EL (cell line): ENCODE results near the gene BICD1.
"Not testable (repeated sequence)": the region's sequence is repeated elsewhere in the genome, so short reads cannot be mapped to it uniquely, and the experiment has no call there.

Source experiments
- DNase-seq: peaks from one replicate; pipeline ENCODE4 v3.0.0-alpha.2; 2016

Gene BICD1

DNA sequence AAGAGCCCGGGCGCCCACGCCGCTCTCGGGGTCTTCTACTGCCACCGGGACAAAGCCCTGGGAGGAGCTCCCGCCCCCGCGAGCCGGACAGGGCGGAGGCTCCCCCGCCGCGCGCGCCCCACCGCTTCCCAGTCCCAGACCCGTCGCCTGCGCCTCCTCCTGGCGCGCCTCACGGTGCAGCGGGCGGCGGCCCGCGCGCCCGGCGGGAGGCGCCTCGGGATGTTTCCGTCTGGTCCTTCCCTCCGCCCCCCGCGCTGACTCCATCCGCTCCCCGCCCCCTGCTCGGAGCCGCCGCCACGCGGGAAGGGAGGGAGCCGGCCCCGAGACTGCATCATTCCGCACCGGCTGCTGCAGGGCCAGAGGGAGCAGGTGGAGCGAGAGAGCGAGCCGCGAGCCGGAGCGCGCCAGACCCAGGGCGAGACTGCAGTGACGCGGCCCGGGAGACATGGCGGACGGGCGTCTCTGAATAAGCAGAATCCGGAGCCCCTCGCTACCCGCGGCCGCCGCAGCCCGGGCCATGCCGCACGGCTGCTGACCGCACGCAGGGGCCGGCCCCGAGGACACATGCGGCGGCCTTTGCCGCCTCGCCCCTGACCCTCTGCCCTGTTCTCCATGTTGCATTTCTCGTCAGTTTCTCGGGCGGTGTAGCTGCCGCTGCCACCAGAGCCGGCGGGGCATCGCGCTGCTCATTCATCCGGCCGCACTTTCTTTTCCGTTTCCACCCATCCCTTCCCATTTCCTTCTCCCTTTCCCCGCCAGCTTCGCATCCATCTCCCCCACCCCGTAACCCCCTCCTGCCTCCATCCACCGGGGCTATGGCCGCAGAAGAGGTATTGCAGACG lies at the start of gene BICD1:
BICD1 (plus strand) TSS at position 331 of the 842 bp plus-strand sequence; CDS start at position 816, 485 bp downstream.
- peak; percentile 91 for DNase-seq

DNA sequence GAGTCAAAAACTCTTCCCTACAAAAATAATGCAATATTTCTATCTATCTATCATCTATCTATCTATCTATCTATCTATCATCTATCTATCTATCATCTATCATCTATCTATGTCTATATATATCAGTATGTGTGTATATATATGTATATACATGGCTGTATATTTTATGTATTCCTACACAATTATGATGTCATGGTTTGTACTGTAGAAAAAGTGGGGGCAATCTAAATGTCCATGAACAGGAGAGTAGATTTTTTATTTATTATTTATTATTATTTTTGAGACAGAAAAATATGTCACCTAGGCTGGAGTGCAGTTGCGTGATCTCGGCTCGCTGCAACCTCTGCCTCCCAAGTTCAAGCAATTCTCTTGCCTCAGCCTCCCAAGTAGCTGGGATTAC lies 45.6 kb upstream of the BICD1 start:
- no peak for DNase-seq

DNA sequence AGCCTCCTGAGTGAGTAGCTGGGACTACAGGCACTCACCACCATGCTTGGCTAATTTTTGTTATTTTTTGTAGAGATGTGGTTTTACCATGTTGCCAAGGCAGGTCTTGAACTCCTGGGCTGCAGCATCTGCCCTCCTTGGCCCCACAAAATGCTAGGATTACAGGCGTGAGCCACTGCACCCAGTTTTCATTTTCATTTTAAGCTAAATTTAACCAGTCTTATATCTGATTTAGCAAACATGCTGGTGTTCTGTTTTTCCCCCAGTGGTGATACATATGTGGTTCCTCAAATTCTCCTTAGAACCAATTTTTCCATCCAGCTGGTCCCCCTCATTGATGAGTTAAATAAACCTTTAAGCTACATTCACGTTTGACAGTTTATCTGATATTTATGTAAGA lies 43.8 kb upstream of the BICD1 start:
- no peak for DNase-seq

DNA sequence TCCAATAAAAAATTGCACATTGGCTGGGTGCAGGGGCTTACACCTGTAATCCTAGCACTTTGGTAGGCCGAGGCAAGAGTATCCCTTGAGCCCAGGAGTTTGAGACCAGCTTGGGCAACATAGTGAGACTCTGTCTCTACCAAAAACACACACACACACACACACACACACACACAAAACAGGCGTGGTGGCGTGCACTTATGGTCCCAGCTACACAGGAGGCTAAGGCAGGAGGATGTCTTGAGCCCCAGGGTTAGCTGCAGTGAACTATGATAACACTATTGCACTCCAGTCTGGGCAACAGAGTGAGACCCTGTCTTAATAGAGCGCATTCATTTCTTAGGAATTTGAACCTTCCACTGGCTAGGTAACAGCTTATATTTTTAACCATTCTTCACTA lies 42.9 kb upstream of the BICD1 start:
- DNase-seq: no peak

DNA sequence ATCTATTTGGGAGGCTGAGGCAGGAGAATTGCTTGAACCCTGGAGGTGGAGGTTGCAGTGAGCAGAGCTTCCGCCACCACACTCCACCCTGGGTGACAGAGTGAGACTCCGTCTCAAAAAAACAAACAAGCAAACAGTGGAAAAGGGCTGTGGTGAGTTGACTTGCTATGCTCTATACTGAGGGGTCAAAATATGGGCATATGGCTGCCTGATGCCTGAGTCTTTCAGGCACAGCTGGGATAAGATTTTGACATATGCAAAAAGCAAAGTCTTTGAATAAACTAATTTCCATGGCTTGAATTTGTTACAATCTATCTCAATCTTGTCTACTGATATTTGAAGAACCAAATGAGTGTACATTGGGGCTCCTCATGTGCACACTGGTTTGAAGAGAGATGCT lies 40.4 kb upstream of the BICD1 start:
- DNase-seq: no peak

DNA sequence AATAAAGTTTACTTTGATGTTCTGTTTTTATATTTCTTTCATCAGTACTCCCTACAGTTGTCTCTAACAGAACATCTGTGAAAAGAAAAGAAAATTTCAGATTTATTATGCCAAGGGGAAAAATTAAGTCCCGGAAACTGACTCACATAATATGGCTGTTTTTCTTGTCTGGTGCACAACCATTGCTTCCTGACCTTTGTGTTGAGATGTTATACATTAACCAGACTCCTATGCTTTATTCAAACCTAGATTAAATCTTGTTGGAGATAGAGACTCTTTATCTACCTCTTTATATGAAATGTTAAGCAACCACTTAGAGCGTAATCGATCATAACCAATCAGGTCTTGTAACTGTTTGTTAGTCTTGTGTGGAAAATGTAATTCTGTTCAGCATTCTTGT lies 37.6 kb upstream of the BICD1 start:
- DNase-seq: no peak

DNA sequence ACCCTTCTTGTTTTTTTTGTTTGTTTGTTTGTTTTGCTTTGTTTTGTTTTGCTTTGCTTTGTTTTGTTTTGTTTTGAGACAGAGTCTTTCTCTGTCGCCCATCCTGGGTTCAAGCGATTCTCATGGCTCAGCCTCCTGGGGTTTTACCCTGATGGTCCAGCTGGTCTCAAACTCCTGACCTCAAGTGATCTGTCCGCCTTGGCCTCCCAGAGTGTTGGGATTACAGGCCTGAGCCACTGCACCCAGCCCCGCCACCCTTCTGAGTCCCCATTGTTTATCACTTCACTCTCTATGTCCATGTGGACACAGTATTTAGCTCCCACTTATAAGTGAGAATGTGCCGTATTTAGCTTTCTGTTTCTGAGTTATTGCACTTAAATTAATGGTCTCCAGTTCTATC lies 36.9 kb upstream of the BICD1 start:
- no peak for DNase-seq

DNA sequence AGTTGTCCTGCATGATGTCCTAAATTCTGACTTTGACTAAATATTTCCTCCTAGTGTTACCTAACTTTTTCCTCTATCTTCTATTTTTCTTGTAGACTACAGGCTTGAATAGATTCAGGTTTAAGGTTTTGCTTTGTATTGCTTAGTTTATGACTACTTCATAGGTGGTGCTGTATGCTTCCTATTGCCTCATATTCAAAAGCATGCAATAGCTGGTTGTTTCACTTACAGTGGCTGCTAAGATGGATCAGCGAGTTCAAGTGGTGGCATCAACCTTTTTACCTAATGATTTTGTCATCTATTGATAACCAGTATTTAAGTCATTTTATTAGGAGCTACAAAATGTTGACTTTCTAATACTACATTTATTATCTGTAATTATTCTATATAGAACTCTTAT lies 36.3 kb upstream of the BICD1 start:
- no peak for DNase-seq

DNA sequence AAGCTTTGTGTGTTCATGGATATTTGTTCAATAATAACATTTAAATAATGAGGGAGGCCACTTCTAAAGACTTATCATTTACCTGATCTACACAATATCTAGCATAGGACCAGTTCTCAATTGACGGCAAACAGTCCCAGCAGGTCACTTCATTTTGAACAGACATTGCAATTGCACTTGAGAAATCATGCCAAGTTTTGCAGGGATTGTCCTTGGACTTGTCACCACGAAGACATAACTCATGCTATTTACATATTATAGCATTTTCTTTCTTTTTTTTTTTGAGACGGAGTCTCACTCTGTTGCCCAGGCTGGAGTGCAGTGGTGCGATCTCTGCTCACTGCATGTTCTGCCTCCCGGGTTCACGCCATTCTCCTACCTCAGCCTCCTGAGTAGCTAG lies 34.5 kb upstream of the BICD1 start:
- DNase-seq: no peak

DNA sequence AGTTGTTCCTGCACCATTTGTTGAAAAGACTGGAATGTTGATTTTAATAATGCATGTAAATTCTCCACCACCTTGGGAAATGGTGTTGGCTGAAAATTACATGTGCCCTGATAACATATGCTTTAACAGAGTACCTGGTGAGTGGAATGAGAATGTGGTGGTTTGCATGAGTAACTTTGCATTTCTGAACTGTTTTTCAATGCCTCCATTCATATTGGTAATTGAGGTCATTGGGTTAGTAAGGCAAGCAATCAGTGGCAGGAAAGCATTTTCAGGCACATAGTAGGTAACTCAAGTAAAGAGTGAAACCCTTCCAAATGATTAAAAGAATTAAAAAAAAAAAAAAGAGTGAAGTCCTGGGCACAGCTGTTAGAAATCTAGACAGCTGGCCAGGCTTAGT lies 32.2 kb upstream of the BICD1 start:
- DNase-seq: no peak

DNA sequence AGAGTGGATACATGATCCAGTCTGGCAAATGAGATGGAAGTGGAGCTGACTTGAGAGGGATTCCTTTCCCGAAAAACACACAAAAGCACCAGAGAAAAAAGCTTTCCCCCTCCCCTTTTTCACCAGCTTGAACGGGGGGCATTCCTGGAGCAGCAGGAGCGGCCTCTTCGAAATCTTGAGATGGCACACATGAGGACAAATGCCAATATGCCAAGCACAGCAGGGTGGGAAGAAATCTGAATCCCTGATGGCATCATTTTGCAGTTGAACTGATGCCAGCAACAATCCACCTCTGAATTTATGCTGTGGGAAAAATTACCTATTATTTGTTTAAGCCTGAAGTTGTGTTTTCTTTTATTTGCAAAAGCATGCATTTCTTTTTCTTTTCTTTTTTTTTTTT lies 29.7 kb upstream of the BICD1 start:
- no peak for DNase-seq

DNA sequence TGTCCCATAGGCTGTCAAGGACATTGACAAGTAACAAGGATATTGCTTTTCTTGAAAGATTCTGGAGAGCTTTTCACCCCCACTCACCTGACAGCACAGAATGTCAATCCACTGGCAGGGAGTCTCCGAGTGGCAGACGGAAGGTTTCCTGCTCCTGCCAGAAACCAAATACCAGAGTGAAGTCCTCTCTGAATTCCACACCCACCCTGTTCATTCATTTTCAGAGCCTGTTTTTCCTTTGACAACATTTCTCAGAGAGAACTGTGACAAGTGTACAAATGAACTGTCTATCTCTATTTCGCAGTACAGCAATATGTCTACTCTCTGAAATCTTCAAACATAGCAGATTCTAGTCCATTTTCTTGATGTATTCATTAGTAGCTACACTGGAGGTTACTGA lies 26.2 kb upstream of the BICD1 start:
- no peak for DNase-seq

DNA sequence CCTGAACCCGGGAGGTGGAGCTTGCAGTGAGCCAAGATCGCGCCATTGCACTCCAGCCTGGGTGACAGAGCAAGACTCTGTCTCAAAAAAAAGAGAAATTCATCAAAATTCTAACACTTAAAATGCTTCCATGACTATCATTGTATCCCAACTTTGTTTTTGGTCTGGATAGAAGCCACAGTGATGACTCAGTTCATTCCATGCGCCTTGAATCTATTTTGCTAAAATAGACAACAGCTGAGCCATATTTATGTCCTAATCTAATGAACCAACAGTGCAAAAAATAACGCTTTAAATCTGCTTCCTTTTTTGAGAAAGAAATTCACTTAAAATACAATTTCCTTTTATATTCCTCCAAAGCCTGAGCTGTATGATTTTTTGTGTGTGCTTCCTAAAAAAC lies 23.2 kb upstream of the BICD1 start:
- peak; percentile 81 for DNase-seq

DNA sequence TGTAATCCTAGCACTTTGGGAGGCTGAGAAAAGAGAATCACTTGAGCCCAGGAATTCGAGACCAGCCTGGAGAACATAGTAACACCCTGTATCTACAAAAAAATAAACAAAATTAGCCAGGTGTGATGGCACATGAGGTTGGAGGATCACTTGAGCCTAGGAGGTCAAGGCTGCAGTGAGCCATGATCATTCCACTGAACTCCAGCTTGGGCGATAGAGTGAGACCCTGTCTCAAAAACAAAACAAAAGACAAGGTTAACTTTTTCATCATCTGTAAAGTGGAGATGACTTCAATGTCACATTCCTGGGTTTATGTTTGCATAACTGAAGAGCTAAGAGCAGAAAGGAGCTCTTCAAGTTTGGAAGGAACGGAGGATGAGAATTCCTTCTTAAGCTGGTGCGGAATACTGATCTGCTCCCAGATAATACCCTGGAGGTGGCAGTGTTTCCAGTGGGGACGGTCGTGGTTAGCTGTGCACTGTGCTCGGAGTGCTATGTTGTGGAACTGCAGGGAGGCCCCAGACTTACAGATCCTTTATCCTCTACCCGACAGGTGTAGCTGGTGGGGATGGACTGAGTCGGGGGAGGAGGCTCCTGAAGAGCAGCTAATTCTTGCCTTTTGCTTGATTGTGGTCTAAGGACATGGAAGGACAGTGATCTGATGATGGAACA lies 22.5 kb upstream of the BICD1 start:
- no peak for DNase-seq

DNA sequence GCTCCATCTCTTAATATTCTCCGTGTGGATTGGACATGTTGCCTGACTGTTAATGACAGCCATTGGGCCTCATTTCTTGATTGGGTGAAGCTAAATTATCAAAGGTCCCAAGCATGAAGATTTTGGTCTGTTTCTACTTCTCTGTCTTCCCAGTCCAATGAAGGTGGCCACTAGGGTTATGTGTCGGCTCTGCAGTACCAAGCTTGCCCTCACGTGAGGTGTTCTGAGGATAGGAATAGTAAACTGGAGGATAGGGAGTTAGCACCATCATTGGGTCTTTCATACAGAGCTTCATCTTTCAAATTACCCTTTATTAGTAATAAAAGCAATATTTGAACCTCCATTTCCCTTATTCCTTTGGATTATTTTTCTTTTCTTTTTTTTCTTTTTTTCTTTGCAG lies 21.9 kb upstream of the BICD1 start:
- DNase-seq: no peak

DNA sequence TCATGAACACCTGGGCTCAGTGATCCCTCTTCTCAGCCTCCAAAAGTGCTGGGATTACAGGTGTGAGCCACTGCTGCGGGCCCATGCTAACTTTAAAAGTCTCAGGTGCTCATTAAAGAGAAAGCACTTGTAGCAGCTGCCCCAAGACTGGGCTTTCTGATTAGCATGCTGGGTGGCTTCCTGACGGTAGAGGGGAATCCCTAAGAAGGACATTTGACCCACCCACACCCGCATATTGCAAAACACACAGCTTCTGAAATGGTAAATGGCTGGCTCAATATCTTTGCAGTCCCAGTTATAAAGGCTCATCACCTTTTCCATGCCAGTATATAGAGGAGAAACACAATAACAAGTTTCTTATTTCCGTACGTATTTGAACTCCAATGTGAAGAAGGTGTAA lies 19.3 kb upstream of the BICD1 start:
- DNase-seq: no peak

DNA sequence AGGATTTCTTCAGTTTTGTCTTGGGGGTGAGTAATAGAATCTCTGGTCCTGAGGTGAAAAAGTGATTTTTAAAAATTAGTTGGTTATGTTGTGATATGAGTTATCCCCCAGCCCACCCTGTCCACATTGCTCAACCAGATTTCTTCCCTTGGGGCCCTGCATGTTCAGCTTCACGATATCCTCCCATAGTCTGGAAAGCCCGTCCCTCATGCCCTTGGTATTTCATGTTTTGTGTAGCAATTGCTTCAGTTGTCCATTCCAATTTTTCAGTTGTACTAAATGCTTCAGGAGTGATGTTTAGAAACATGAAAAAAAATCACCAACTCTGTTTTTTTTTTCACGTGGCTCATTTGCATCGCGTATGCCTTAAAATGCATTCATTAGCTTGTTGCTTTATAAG lies 17.5 kb upstream of the BICD1 start:
- DNase-seq: no peak

DNA sequence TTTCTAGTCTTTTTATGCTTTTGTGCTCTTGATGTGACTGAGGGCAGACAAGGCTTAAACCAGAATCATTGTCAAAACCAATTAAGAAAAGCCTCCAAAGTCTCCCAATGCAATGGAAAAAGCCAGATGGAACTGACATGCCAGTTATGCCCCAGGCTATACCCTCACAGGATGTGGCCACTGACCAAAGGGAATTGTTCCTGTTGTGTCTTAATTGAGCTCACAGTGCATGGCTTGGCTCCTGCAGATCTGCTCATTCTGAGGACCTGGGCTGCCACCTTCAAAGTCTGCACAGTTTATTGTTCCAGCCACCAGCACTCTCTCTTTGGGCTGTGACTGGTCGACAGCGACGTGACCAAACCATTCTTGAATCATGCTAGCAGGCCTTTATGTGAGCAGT lies 17.1 kb upstream of the BICD1 start:
- peak; percentile 84 for DNase-seq

DNA sequence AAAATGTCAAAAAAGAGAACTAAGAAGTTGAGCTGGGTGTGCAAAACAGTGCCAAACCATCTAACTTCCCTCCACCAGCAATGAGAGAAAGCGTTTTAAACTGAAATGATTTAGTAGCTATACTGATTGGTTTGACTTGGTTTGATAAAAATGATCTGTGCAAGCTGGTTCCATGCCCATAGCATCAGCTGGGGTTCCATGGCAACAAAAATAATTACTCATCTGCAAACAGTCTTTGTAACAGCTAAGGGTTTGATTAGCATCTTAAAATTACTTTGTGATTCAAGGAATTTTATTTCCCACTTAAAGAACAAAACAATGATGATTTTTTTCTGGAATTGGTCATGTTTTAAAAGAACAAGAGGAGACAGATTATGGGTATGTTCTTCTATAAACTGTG lies 15.0 kb upstream of the BICD1 start:
- no peak for DNase-seq

DNA sequence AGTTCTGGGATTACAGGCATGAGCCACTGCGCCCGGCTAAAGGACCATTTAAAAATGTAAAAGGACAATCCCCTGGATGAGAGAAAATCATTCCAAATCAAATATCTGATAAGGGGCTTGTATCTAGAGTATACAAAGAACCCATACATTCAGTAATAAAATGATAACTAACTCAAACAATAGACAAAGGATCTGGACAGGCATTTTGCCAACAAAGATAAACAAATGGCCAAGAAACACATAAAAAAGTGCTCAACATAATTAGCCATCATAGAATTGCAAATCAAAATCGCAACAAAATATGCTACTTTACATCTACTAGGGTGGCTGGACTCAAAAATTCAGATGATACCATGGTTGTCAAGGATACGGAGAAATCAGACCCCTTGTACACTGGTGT lies 8.5 kb upstream of the BICD1 start:
- no peak for DNase-seq

DNA sequence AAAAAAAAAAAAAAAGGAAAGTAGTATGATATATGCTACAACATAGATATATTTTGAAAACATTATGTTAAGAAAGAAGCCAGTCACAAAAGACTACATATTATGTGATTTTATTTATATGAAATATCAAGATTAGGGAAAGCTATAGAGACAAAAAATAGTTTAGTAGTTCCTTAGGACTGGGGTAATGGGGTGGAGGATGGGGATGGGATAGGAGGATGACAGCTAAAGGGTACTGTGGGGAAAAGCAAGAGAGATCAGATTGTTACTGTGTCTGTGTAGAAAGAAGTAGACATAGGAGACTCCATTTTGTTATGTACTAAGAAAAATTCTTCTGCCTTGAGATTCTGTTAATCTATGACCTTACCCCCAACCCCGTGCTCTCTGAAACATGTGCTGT lies 7.4 kb upstream of the BICD1 start:
- not testable (repeated sequence) for DNase-seq

DNA sequence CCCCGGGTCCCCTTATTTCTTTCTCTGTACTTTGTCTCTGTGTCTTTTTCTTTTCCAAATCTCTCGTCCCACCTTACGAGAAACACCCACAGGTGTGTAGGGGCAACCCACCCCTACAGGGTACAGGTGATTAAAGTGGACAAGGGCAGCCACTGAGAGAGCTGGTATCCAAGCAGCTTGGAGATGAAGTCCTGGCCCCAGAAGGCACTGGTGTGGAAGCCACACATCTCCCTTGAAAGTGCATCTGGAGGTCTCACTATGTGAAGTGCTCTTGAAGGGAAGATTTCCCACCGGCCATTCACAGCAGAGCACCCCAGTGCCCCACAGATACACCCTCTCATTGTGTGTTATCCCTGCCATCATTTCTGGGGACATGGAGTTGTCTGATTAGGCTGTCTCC lies 6.3 kb upstream of the BICD1 start:
- DNase-seq: no peak

DNA sequence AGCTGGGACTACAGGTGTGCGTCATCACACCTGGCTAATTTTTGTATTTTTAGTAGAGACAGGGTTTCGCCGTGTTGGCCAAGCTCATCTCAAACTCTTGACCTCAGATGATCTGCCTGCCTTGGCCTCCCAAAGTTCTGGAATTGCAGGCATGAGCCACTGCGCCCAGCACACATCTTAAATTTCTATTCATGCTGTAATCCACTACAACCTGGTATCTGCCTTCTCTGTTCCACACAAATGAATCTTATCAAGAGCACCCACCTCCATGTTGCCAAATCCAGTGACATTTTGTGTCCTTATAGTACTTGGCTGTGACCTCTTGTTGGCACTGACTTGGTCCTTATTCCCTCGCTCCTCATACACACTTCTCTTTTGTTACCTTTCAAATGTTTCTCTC lies 5.8 kb upstream of the BICD1 start:
- no peak for DNase-seq

DNA sequence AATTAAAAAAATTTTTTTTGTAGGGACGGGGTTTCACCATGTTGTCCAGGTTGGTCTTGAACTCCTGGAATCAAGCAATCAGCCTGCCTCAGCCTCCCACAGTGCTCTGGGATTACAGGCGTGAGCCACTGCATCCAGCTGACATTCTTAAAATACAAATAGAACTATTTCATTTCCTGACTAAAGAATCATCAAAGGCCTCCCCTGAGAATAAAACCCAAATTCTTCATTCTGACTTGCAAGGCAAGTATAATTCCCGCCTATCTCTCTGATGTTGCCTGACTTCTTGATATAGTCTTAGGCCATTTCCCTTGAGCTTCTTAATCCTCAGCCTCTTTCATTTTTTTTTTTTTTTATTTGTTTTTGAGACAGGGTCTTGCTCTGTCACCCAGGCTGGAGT lies 4.4 kb upstream of the BICD1 start:
- DNase-seq: no peak
